ENCODE data around the gene HIGD1A. TPM values are rescaled to one million over a fixed set of nuclear protein-coding genes. Genes with fewer than 3 reads are reported as not detected.
A peak's percentile ranks its signal among the peaks of the same experiment; 100 is the strongest.

Gene HIGD1A
- total RNA-seq, 2 donors from 2014 or later, result 163 to 169 TPM

GRCh38 chr3:42836150-42837123 is 32.1 kb upstream of the HIGD1A start:
- no peaks in the 10 kb centered on the region for H3K9me3 ChIP-seq
- peaks cover 0 to 12% of the 10 kb centered on the region in 2 donors for H3K4me1 ChIP-seq (ENCODE audit: control insufficient read depth in 1 of 2, low read depth in 2 of 2)
- no peaks in the 10 kb centered on the region for H3K27me3 ChIP-seq (replicated peaks; ENCODE audit: insufficient read depth)
- no peak overlapping the region for H3K4me3 ChIP-seq
- H3K27ac ChIP-seq, result no peak overlapping the region
- H3K36me3 ChIP-seq, result no peaks in the 10 kb centered on the region
- ATAC-seq (ENCODE audit: insufficient number of reproducible peaks, low FRiP score, low read depth) (no peak), DNase-seq (ENCODE audit: low spot score) (no peak)
- no peak for TF ChIP-seq CTCF (IDR thresholded peaks at IDR 0.05)

- no peaks in the 10 kb centered on the region for H3K9me3 ChIP-seq
- ATAC-seq (ENCODE audit: insufficient number of reproducible peaks, low FRiP score, low read depth), result peak; percentile 50
- no peaks in the 10 kb centered on the region for H3K27me3 ChIP-seq (replicated peaks; ENCODE audit: insufficient read depth)
- no peak overlapping the region for H3K27ac ChIP-seq
- H3K4me1 ChIP-seq (ENCODE audit: control insufficient read depth in 1 of 2, low read depth in 2 of 2), result peaks cover 0 to 11% of the 10 kb centered on the region in 2 donors
- H3K36me3 ChIP-seq, result no peaks in the 10 kb centered on the region
- DNase-seq (ENCODE audit: low spot score), result no peak
- H3K4me3 ChIP-seq, result no peak overlapping the region
- TF ChIP-seq CTCF (IDR thresholded peaks at IDR 0.05), result peak; percentile 68
Measured at GRCh38 chr3:42831321-42831713, 27.0 kb upstream of the HIGD1A start.

GRCh38 chr3:42830437-42831320 is 26.4 kb upstream of the HIGD1A start:
- no peak overlapping the region for H3K27ac ChIP-seq
- H3K36me3 ChIP-seq, result no peaks in the 10 kb centered on the region
- H3K4me3 ChIP-seq, result no peak overlapping the region
- ATAC-seq (ENCODE audit: insufficient number of reproducible peaks, low FRiP score, low read depth) (no peak), DNase-seq (ENCODE audit: low spot score) (no peak)
- peak; percentile 28 for TF ChIP-seq CTCF (IDR thresholded peaks at IDR 0.05)
- H3K9me3 ChIP-seq, result no peaks in the 10 kb centered on the region
- no peaks in the 10 kb centered on the region for H3K27me3 ChIP-seq (replicated peaks; ENCODE audit: insufficient read depth)
- peaks cover 0 to 11% of the 10 kb centered on the region in 2 donors for H3K4me1 ChIP-seq (ENCODE audit: control insufficient read depth in 1 of 2, low read depth in 2 of 2)

GRCh38 chr3:42829628-42830436 is 25.5 kb upstream of the HIGD1A start:
- no peak for DNase-seq (ENCODE audit: low spot score)
- Histone ChIP-seq H3K27me3 (replicated peaks; ENCODE audit: insufficient read depth) (no peaks in the 10 kb centered on the region), H3K9me3 (no peaks in the 10 kb centered on the region), H3K4me3 (no peak overlapping the region), H3K4me1 (ENCODE audit: control insufficient read depth in 1 of 2, low read depth in 2 of 2) (peaks cover 0 to 11% of the 10 kb centered on the region in 2 donors), H3K27ac (no peak overlapping the region), H3K36me3 (no peaks in the 10 kb centered on the region)
- TF ChIP-seq CTCF (IDR thresholded peaks at IDR 0.05), result no peak
- ATAC-seq (ENCODE audit: insufficient number of reproducible peaks, low FRiP score, low read depth), result no peak
